Measurements from ENCODE around the gene ZGPAT. TPM values are rescaled to one million over a fixed set of nuclear protein-coding genes. Genes with fewer than 3 reads are reported as not detected.

The ZGPAT gene
- total and polyA plus RNA-seq, 10 of the 15 experiments (the other 5 are each of a cell fraction or from before 2014, with no cell fraction given): 0.58 to 52.9 (median 18.0) TPM

DNA sequence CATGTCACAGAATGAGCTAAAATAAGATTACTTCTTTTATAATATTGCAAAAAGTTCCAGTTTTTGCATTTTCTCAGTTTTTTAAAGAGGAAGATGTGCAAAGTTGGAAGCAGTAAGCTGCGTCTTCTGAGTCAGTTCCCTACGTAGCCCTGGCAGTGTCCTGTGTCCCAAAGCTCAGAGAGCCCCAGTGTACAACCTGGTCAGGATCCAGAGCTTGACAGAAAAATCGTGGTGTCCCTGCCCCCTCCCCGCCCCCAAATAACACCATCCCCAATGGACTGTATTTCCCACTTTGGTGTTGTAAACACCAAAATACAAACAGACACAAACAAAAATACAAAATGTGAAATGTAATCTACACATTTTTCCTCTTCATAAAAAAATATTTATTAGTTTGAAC lies 36.3 kb downstream of the ZGPAT start (continued):
- TF ChIP-seq HDAC6 (IDR thresholded peaks at IDR 0.05; ENCODE audit: unreplicated experiment): no peak

GRCh38 chr20:63744574-63745423 lies 37.0 kb downstream of the ZGPAT start:
- H3K27ac ChIP-seq (ENCODE audit: control insufficient read depth, insufficient read depth): no peak overlapping the region
- intact Hi-C loops (cut with micrococcal nuclease; ENCODE audit: unreplicated experiment): no loop called here
- in situ Hi-C loops (cut with MboI): no loop called here
- TF ChIP-seq ZNF384 (IDR thresholded peaks at IDR 0.05; ENCODE audit: borderline replicate concordance, low read depth, low read length) (no peak), MXI1 (IDR thresholded peaks at IDR 0.05; ENCODE audit: low read depth, low read length) (no peak), RBBP5 (conservative IDR thresholded peaks at IDR 0.05) (no peak), POLR2A (IDR thresholded peaks at IDR 0.05; ENCODE audit: low read depth, low read length) (peak; percentile 48; the same call in 1 of the 2 replicates), BCL11A (IDR thresholded peaks at IDR 0.05; ENCODE audit: low read depth, low read length) (no peak)
- no peak overlapping the region for H3K4me2 ChIP-seq (ENCODE audit: control insufficient read depth, insufficient read depth)
- RAD21 ChIA-PET (ENCODE audit: unreplicated experiment): no interaction called here
- CTCF ChIA-PET: interaction anchor here (0.8 kb wide), 1 partner anchor 103 kb away, joined by 3 read pairs; no protein-coding TSS in a partner anchor
- H3K36me3 ChIP-seq (ENCODE audit: control insufficient read depth in 2 of 2, insufficient read depth in 2 of 2, low read length in 1 of 2): peaks cover 0 to 4% of the 10 kb centered on the region in 2 experiments; a peak in 2 of 4 replicates
- no peaks in the 10 kb centered on the region for H3K9me3 ChIP-seq (replicated peaks; ENCODE audit: control insufficient read depth, insufficient read depth, low read length)
- SMC1A ChIA-PET (ENCODE audit: uncharacterized antibody, unreplicated experiment): interaction anchor here (0.6 kb wide), 1 partner anchor 21 kb away, joined by 3 read pairs; no protein-coding TSS in a partner anchor
- no peak overlapping the region for H3K9ac ChIP-seq (ENCODE audit: control insufficient read depth, insufficient read depth, low read length)
- 79% methylated on average over 25 of the region's 25 CpGs for WGBS (ENCODE audit: insufficient coverage, insufficient replicate concordance, low lambda C conversion rate, missing lambda C conversion rate)
- ATAC-seq (no peak), DNase-seq (ENCODE audit: low read depth, low spot score) (no peak), FAIRE-seq (no peak)
- H2AFZ ChIP-seq (ENCODE audit: control insufficient read depth, low read depth, low read length): no peak overlapping the region
- no peak overlapping the region for H3K4me3 ChIP-seq
- peaks cover 5% of the 10 kb centered on the region for H3K79me2 ChIP-seq (ENCODE audit: control insufficient read depth, insufficient read depth, low read length)
- H4K20me1 ChIP-seq (ENCODE audit: control insufficient read depth, insufficient read depth): no peaks in the 10 kb centered on the region
- POLR2A ChIA-PET: no interaction called here
- H3K27me3 ChIP-seq (replicated peaks in 1 of 2; ENCODE audit: control insufficient read depth in 2 of 2, insufficient read depth in 2 of 2, low read length in 1 of 2): no peaks in the 10 kb centered on the region
- peaks cover 8% of the 10 kb centered on the region; the same call in 1 of the 2 replicates for H3K4me1 ChIP-seq (ENCODE audit: control insufficient read depth, insufficient read depth, low read length)
- BruUV-seq (replicated peaks): no TSS peak

Data from GM12878 (cell line).